Nephron progenitor cell (in vitro differentiated cells): ENCODE measurements around the gene CRB2.

Source experiments
- DNase-seq: peaks from one replicate; pipeline ENCODE4 v3.0.0; 2021
- H3K27ac Mint-ChIP-seq: 2 replicates; pipeline ENCODE4 v1.8.0; 2021; ENCODE audit warnings: mild to moderate bottlenecking, moderate library complexity, mixed read lengths
- H3K27me3 Mint-ChIP-seq: 2 replicates; pipeline ENCODE4 v1.8.0; 2021; ENCODE audit warnings: mild to moderate bottlenecking, low read depth, mixed read lengths; ENCODE audit not compliant: poor library complexity
- H3K36me3 Mint-ChIP-seq: 2 replicates; pipeline ENCODE4 v1.8.0; 2021; ENCODE audit warnings: low read depth, mixed read lengths
- H3K4me1 Mint-ChIP-seq: 2 replicates; pipeline ENCODE4 v1.8.0; 2021; ENCODE audit warnings: mixed read lengths
- H3K4me3 Mint-ChIP-seq: 2 replicates; pipeline ENCODE4 v1.8.0; 2021; ENCODE audit warnings: mild to moderate bottlenecking, moderate library complexity, mixed read lengths
- H3K9me3 Mint-ChIP-seq: 2 replicates; pipeline ENCODE4 v1.8.0; 2021; ENCODE audit warnings: mild to moderate bottlenecking, moderate library complexity, mixed read lengths
- CTCF ChIP-seq: fragments of 200-600 bp; sonication (generic); IDR thresholded peaks from 2 replicates; pipeline ENCODE4 v1.5.0; 2021; ENCODE audit warnings: antibody characterized with exemption

CRB2 gene

GRCh38 chr9:123342247-123342646 is 13.8 kb upstream of the CRB2 start:
- TF ChIP-seq CTCF: no peak
- no peaks in the 10 kb centered on the region for H3K9me3 Mint-ChIP-seq
- DNase-seq: no peak
- H3K4me3 Mint-ChIP-seq: no peak overlapping the region
- H3K36me3 Mint-ChIP-seq: no peaks in the 10 kb centered on the region
- H3K4me1 Mint-ChIP-seq: peaks cover 56% of the 10 kb centered on the region
- H3K27me3 Mint-ChIP-seq: no peaks in the 10 kb centered on the region
- H3K27ac Mint-ChIP-seq: no peak overlapping the region

- TF ChIP-seq CTCF: no peak
- Mint-ChIP-seq H3K36me3 (no peaks in the 10 kb centered on the region), H3K27ac (no peak overlapping the region), H3K4me1 (peaks cover 53% of the 10 kb centered on the region), H3K27me3 (no peaks in the 10 kb centered on the region), H3K4me3 (no peak overlapping the region), H3K9me3 (no peaks in the 10 kb centered on the region)
- DNase-seq: no peak
Measured at GRCh38 chr9:123343443-123344191, 12.4 kb upstream of the CRB2 start.

- TF ChIP-seq CTCF: no peak
- H3K4me1 Mint-ChIP-seq: peaks cover 45% of the 10 kb centered on the region
- no peak overlapping the region for H3K4me3 Mint-ChIP-seq
- H3K27ac Mint-ChIP-seq: no peak overlapping the region
- H3K9me3 Mint-ChIP-seq: no peaks in the 10 kb centered on the region
- no peak for DNase-seq
- no peaks in the 10 kb centered on the region for H3K27me3 Mint-ChIP-seq
- no peaks in the 10 kb centered on the region for H3K36me3 Mint-ChIP-seq
Measured at GRCh38 chr9:123344192-123344949, 11.6 kb upstream of the CRB2 start.

- H3K36me3 Mint-ChIP-seq: no peaks in the 10 kb centered on the region
- H3K4me3 Mint-ChIP-seq: no peak overlapping the region
- H3K27me3 Mint-ChIP-seq: peaks cover 1% of the 10 kb centered on the region
- H3K27ac Mint-ChIP-seq: peak overlapping the region; percentile 82
- no peak for DNase-seq
- TF ChIP-seq CTCF: no peak
- H3K9me3 Mint-ChIP-seq: no peaks in the 10 kb centered on the region
- peaks cover 33% of the 10 kb centered on the region for H3K4me1 Mint-ChIP-seq
Measured at GRCh38 chr9:123345567-123345955, 10.4 kb upstream of the CRB2 start.

- Mint-ChIP-seq H3K4me3 (no peak overlapping the region), H3K9me3 (no peaks in the 10 kb centered on the region), H3K4me1 (peaks cover 29% of the 10 kb centered on the region), H3K27me3 (peaks cover 6% of the 10 kb centered on the region), H3K36me3 (no peaks in the 10 kb centered on the region), H3K27ac (no peak overlapping the region)
- no peak for DNase-seq
- TF ChIP-seq CTCF: no peak
Measured at GRCh38 chr9:123346026-123346425, 10.0 kb upstream of the CRB2 start.
